Stimulated activated CD4-positive, alpha-beta T cell treated with anti-CD3 and anti-CD28 coated beads, Interleukin-2, amount 100 ng/mL, for 4 hours (primary cell): ENCODE results near the gene MIS12.

Experiments used
- DNase-seq: peaks from one replicate; pipeline ENCODE4 v3.0.0-alpha.2; 2020; ENCODE audit warnings: low read depth

MIS12 gene

GRCh38 chr17:5500247-5500588 lies 13.9 kb downstream of the MIS12 start:
- DNase-seq = no peak

DNA sequence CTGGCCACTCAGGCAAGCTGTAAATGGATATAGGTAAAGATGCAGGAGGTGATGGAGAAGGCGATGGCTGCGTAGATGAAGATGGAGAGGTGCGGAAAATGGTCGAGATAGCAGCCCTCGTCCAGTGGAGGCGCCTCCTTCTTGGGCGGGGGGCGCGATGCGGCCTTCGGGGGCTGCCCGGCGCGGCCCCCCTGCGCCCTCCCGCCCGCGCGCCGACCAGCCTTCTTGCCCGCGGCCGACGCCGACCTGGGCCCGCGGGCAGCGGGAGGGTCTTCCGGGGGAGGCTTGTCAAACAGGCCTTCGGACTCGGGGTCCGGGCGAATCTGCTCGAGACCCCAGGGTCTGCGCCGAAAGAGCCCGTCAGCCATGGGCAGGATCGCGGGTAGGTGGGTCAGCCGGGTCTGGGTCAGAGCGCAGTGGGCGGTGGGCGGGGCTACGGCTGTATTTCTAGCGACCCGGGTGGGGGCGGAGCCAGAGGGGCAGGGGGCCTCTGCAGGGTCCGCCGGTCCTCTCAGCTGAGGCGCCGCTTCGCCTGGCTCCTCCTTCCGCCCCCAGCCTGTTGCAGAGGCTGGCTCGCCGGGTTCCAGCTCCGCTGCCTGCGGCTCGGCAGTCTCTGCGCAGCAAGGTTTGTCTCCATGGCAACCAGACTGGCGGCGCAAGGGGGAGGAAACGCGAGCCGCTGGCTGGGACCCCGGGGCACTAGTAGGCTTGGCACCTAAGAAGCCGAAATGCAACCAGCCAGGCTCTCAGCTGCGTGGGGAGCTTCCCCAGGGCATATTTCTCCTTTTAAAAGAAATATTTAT lies 14.4 kb downstream of the MIS12 start:
- peak; percentile 66 for DNase-seq

GRCh38 chr17:5501685-5502084 lies 15.3 kb downstream of the MIS12 start:
- DNase-seq = no peak

DNA sequence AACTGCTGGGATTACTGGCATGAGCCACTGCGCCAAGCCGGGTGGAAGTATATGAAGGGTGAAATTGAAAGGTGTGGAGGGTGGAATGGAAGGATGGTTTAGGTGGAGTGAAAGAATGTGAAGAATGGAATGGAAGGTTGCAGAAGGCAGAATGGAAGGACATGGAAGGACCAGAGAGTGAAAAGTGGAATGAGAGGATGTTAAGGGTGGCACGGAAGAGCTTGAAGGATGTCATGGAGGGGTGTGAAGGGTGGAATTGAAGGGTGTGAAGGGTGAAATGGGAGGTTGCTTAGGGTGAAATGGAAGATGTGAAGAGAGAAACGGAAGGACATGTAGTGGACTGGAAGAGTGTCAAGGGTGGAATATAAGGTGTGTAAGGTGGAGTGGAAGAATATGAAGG lies 16.2 kb downstream of the MIS12 start:
- no peak for DNase-seq

DNA sequence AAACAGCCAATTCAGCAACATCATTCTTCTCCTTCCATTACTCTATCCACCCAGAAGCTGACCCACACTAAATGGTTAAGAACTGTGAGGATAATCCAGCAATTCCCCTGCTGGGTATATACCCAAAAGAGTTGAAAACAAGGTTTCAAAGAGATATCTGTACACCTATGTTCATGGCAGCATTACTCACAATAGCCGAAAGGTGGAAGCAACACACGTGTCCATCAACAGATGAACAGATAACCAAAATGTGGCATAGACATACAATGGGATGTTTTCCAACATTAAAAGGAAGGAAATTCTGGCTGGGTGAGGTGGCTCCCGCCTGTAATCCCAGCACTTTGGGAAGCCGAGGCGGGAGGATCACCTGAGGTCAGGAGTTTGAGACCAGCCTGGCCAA lies 19.9 kb downstream of the MIS12 start:
- no peak for DNase-seq

DNA sequence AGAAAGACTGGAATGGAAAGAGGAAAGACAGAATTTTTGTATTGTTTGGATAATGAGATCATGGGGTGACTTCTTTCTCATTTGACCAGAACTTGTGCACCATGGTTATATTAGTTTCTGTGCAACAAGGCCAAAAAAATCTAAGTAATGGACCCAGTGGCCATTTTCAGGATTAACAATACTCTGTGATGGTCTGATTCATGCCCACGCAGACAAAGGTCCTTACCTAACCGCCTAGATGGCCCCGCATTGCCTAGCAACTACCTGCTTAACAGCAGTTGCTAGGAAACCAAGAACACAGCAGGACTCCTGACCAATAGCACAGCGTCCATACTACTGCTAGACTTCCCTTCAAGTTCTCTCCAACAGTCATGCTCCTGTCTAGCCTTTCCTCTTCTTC lies 22.4 kb downstream of the MIS12 start:
- no peak for DNase-seq

- DNase-seq = no peak
These were observed 23.1 kb downstream of the MIS12 start for GRCh38 chr17:5509482-5509881.

GRCh38 chr17:5510771-5511170 lies 24.4 kb downstream of the MIS12 start:
- DNase-seq = no peak

DNA sequence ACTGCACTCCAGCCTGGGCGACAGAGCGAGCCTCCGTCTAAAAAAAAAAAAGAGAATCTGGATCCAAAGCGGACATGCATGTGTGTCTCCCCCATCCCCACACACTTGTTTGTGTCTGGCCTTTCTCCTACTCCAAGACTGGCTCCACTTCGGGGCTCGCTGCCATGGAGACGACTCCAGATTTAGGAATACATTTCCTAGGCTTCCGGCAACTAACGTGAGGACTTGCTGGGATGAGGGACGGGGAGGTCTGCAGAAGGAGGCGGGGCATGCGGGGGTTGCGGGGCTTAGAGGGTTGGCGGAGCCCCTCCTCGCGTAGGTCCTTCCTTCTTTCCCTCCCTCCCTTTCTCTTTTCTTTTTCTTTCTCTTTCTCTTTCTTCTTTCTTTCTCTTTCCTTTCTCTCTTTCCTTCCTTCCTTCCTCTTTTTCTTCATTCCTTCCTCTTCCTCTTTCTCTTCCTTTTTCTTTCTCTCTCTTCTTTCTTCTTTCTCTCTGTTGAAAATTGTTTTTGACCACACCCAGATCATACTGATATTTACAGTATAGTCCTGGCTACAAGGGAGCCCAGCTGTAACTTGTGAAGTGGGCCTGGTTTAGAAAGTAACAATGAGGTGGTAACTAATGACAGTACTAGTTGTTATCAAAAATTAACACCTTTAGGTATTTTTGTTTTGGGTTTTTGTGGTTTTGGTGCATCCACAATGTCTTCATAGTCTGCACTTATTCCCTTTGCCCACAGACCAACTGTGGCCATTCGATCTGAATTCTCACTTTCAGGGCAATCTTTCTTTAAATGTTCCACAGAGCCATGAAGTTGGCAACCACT lies 25.2 kb downstream of the MIS12 start:
- DNase-seq = no peak

GRCh38 chr17:5513628-5514027 lies 27.3 kb downstream of the MIS12 start:
- DNase-seq = no peak

- DNase-seq = no peak
These were observed 28.6 kb downstream of the MIS12 start for GRCh38 chr17:5514976-5515375.

- DNase-seq = no peak
These were observed 29.9 kb downstream of the MIS12 start for GRCh38 chr17:5516060-5516792.

GRCh38 chr17:5522476-5522875 lies 36.1 kb downstream of the MIS12 start:
- DNase-seq = no peak

DNA sequence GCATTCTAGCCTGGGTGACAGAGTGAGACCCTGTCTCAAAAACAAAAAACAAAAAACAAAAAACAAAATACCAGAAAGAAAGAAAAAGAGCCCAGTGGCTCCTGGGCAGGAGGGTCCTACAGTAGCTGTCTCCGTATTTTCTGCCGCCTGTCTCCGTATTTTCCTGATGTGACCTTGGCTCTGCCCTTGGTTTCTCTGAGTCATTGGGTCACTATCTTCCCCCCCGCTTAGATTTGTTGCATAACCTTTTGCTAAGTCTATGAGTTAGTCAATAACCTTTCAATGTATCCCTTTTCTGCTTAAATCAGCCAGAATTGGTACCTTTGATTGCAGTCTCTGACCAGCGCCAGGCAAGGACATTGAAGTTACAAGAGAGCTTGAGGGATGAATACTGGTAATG lies 36.9 kb downstream of the MIS12 start:
- no peak for DNase-seq

GRCh38 chr17:5526821-5527598 lies 40.6 kb downstream of the MIS12 start:
- peak; percentile 40 for DNase-seq

DNA sequence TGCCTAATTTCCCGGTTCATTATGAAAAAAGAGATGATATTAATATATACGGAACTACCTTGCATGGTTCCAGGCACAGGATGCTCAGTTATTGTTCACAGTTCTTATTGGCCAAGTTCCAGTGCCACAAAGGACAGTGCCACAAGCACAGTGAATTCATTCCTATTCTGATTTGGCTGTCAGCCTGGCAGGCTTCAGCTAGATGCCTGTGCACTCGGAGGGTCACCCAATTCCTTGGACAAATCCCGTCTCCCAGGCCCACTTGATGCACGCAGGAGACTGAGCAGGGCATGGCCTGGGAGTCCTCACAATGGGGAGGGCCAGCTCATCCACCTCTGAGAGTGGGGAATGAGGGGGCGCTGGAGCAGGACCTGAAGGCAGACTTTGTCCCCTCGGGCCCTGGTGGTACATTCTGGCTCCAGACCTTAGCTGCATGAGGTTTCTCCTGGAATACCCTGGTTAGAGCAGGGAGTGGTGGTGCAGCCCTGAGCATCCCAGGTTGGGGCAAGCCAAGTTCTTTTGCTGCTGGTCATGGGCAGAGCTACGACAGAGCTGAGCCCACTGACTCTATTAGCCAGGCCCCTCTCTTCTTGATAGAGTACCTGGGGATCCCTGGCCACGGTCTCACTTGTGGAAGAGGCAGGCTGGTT lies 41.4 kb downstream of the MIS12 start:
- DNase-seq = no peak

DNA sequence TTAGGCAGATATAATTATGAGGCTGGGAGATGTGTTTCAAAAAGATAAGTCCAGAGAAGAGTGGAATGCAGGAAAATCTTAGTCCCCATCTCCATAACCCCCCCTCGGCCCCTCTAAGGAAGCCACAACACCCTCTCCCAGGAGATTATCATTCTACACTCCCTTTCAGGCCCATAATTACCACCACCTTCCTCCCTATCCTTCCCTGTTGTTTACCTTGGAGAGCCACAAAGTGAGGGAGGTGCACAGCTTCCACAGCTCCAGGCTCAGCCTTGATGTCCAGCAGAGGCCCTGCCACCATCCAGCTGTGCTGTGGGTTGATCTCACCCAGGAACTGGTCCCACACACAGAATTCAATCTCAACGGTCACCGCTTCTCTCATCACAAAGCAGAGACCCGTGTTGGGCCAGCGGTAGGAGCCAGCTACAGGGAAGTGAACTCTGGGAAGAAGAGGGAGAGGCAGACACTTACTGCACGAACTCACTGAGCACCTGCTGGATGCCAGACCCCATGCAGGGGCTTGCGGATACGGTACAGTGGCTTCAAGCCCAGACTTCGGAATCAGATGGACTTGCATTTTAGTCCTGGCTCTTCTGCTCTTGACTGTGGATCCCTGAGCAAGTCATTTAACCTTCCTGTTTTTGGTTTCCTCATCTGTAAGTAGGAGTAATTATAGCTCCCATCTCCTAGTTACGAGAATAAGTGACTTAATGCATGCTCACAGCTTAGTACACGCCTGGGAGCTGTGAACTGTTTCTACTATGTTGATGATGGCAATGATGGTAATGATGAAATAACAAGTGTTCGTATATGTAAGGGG lies 44.1 kb downstream of the MIS12 start:
- DNase-seq = no peak

- no peak for DNase-seq
These were observed 44.7 kb downstream of the MIS12 start for GRCh38 chr17:5531085-5531418.

GRCh38 chr17:5532581-5532980 lies 46.2 kb downstream of the MIS12 start:
- DNase-seq = no peak

GRCh38 chr17:5533486-5534315 lies 47.3 kb downstream of the MIS12 start:
- DNase-seq = no peak
